GM18507 (cell line): Measurements from ENCODE around the gene LYST.
"Not testable (repeated sequence)": the region's sequence is repeated elsewhere in the genome, so short reads cannot be mapped to it uniquely, and the experiment has no call there.

Experiments used
- DNase-seq: peaks from one replicate; pipeline ENCODE4 v3.0.0; 2011; ENCODE audit warnings: low read depth; ENCODE audit not compliant: insufficient read length; ENCODE audit errors: extremely low spot score
- FAIRE-seq: peaks from 2 replicates; lab custom pipeline; 2011; peaks lifted over from hg19 to GRCh38; lab: Jason Lieb, UNC

Gene LYST

DNA sequence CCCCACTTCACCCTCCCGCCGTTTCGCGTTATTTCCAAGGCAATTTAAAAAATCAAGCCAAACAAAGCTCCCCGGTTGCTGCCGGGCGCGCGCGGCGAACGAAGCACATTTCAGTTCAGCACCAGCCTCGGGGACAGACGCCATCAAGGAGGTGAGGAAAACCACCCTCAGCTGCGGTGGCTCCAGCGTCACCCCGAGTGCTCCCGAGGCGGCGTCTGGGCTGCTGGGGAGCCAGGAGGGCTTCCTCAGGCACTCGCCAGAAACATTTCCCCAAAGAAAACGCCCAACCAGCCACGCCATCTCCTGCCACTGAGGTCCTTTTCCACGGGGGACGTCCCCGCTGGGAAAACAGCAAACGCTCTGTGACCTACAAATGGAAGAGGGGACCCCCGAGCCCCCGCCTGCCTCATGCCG lies 217.7 kb downstream of the LYST start:
- DNase-seq (no peak), FAIRE-seq (no peak)

GRCh38 chr1:235648407-235648907 lies 218.2 kb downstream of the LYST start:
- no peak for FAIRE-seq
- no peak for DNase-seq

DNA sequence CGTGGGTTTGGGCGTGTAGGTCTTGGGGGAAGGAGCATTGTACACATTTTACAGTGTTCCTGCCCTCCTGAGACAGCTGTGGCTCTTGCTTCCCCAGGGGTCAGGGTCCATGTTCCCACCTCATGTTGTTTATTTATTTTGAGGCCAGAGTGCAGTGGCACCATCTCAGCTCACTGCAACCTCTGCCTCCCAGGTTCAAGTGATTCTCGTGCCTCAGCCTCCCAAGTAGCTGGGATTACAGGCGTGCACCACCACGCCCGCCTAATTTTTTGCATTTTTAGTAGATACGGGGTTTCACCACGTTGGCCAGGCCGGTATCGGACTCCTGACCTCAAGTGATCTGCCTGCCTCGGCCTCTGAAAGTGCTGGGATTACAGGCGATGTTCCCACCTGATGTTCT lies 219.2 kb downstream of the LYST start:
- FAIRE-seq, DNase-seq: not testable (repeated sequence)

GRCh38 chr1:235646463-235646862 lies 220.2 kb downstream of the LYST start:
- FAIRE-seq (no peak), DNase-seq (no peak)

- no peak for FAIRE-seq
- DNase-seq, result no peak
These were observed 221.9 kb downstream of the LYST start for GRCh38 chr1:235644693-235645305.

- no peak for FAIRE-seq
- no peak for DNase-seq
These were observed 222.6 kb downstream of the LYST start for GRCh38 chr1:235643837-235644692.

DNA sequence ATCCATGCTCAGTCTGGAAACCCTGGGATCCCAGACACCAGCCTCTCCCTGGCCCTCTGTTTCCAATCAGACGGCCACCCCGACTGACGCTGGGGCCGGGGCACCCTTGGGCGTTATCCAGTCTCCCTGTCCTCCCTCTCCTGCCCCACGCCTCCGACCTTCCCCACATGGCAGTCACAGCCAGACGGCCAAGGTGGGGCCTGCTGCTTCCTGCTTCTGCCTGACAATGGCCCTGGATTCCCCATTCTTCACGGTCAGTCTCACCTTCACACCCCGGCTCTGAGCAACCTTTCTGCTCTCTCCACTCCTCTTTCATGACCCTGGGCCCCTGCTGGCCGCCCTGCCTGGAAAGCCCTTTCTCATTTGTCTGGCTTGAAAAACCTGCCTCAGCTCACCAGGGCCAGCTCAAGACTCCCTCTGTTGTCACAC lies 223.7 kb downstream of the LYST start:
- DNase-seq (no peak), FAIRE-seq (no peak)

DNA sequence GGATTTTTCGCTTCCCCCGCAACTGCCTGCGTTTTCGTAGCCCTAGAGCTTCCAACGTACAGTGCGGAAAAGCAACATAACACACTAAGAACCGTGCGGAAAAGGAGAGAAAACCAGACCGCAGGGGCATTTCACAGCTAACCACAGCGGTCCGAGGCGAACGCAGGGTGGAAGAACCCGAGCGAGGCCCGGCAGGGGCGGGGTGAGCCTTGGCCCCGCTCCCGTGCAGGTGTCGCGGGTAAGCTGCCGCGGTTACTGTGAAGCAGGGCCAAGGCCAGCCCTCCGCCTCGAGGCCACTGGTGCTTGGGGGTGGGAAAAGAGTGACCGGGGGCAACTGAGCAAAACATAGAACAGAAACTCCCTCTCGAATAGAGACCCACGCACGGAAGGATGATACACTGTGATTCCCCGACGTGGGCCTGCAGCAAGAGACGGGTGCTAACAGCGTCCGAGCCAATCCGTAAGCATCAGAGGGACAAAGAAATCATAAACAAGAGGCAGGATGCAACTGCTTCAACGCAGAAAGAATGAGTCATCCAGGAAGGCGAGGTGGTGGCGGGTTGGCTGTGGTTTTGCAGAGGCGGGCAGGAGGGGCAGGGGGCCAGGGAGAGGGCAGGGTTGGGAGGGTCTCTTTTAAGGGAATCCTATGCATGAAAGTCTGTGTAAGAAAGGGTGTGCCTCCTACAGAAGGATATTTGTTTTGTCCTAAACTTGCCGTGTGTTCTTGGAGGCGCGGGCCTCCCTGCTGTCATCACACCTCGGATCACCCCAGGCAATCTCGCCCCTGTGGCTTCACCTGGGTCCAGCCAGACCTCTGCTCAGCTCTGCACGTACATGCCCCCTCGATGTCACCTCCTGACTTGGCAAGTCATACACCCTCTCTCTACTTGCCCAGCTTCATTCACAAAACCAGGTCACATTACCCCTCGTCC lies 224.4 kb downstream of the LYST start:
- peak; percentile 36 for DNase-seq
- FAIRE-seq, result peak; percentile 57

DNA sequence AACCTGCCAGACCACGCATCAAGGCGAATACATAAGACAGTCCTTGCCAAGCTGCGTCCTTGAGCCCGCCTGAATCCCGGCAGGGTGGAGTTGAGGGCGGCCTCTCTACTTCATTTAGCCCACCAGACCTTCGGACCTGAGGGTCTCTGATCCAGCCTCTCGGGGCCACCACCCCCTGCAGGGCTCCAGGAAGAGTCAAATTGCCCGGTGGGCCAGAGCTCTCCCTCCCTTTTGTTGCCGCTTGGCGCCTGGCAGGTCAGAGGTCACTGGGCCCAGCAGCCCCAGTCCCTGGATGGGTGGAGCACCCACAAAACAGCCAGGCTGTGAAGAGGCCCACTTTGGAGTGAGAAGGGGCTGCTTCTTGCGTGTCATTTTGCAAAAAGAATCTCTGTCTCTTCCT lies 226.1 kb downstream of the LYST start:
- FAIRE-seq, result no peak

GRCh38 chr1:235639226-235640205 lies 227.2 kb downstream of the LYST start:
- FAIRE-seq, result no peak

More for the DNA sequence above, 226.1 kb downstream of the LYST start:
- DNase-seq, result no peak

DNA sequence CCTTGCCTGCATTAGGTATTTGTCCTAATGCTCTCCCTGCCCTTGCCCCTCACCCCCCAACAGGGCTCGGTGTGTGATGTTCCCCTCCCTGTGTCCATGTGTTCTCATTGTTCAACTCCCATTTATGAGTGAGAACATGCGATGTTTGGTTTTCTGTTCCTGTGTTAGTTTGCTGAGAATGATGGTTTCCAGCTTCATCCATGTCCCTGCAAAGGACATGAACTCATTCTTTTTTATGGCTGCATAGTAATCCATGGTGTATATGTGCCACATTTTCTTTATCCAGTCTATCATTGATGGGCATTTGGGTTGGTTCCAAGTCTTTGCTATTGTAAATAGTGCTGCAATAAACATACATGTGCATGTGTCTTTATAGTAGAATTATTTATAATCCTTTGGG lies 228.1 kb downstream of the LYST start:
- not testable (repeated sequence) for DNase-seq, FAIRE-seq

More at GRCh38 chr1:235639226-235640205, 227.2 kb downstream of the LYST start:
- no peak for DNase-seq

DNA sequence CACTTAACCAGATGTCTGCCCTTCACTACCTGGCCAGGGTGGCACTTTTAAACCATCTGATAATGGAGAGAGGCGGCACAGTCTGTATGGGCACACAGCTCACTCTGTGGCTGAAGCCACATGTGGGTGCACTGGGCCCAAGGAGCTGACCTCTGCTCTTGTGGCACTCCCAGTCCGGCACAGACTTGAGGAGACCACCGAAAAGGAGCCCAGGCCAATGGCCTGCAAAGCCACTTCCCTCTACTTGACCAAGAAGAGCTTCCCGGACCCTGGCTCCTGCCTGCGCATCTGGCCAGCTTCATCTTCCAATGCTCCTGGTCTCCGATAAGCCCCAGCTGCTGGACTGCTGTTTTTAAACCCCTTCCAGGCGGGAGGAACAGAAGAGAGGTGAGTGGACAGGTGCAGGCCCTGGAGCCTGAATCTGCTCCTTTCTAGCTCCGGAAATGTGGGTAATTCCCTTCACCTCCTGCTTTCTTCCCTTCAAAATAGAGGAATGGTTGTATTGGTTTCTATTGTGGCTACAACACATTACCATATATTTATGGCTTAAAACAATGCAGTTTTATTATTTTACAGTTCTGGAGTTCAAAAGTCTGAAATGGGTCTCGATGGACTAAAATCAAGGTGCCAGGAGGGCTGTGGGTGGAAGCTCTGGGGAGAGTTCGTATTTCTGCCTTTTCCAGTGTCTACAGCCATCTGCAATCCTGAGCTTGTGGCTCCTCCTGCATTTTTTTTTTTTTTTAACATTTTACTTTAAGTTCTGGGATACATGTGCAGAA lies 228.8 kb downstream of the LYST start:
- DNase-seq (no peak), FAIRE-seq (no peak)

DNA sequence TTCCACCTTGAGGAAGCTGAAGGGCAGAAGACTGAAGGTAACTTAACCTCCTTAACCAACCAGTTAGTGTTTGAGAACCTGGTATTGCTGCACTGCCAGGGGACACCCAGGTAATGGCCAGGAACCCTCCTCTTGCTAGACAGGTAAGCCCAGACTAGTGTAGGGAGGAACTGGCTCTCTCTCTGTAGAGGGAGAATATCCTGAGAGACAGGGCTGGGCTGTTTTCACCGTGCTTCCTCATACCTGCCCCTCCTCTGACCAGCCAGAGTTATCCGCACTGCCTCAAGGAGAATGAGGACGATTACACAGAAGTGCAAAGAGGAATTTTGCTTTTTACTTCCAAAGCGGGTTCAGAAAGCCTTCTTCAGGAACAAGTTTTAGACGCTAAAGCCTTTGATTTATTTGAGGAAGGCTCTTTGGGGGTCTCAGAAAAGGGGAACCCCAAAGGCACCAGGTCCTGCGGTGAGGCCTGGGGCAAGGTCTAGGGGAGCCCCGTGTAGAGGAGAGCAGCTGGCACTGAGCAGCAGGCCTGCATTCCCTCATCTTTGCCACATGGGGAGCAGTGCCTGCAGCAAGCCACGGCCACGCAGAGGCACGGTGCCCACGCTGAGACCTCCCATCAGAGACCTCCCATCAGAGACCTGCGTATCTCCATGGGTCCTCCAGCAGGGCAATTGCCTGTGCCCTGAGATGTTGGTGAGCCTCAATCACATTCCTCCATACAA lies 230.6 kb downstream of the LYST start:
- FAIRE-seq (no peak), DNase-seq (no peak)

GRCh38 chr1:235632506-235633401 lies 234.0 kb downstream of the LYST start:
- DNase-seq (no peak), FAIRE-seq (peak; percentile 84)

DNA sequence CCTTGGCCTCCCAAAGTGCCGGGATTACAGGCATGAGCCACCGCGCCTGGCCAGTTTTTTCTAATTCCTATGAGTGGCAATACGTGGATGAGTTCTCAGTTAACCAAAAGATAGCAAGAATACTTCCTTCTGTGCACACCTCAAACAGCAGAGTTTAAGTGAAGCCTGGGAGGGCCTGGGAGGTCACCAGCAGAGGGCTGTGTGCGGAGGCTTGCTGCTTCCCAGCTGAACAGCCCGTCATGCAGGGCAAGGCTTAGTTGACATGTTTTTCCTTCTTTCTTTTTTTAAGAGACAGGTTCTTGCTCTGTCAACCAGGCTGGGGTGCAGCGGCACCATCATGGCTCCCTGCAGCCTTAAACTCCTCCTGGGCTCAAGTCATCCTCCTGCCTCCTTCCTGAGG lies 234.9 kb downstream of the LYST start:
- FAIRE-seq (no peak), DNase-seq (no peak)

- FAIRE-seq, result no peak
- DNase-seq, result no peak
These were observed 238.2 kb downstream of the LYST start for GRCh38 chr1:235628316-235629005.
